ENCODE results near the gene COCH.

DNA sequence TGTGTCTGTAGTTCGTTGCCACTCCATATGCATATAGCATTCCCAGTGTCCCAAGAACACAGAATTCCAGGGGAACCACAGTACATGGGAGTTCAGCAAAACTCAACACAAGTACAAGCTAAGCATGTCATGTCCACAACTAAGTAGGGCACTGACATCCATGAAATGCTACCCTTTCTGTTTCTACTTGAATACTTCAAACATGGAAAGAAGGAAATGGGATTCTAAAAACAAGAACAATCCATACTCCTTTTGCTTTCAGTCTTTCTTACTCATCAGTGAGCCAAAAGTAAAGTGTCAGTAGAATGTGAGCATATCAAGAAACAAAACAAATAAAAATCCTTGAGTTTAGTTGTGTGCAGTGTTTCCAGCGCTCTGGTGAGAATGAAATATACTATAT is 36.0 kb upstream of the COCH start:
- TF ChIP-seq EZH2 (IDR thresholded peaks at IDR 0.05; ENCODE audit: low read depth): no peak
- TF ChIP-seq, protein P1, sequence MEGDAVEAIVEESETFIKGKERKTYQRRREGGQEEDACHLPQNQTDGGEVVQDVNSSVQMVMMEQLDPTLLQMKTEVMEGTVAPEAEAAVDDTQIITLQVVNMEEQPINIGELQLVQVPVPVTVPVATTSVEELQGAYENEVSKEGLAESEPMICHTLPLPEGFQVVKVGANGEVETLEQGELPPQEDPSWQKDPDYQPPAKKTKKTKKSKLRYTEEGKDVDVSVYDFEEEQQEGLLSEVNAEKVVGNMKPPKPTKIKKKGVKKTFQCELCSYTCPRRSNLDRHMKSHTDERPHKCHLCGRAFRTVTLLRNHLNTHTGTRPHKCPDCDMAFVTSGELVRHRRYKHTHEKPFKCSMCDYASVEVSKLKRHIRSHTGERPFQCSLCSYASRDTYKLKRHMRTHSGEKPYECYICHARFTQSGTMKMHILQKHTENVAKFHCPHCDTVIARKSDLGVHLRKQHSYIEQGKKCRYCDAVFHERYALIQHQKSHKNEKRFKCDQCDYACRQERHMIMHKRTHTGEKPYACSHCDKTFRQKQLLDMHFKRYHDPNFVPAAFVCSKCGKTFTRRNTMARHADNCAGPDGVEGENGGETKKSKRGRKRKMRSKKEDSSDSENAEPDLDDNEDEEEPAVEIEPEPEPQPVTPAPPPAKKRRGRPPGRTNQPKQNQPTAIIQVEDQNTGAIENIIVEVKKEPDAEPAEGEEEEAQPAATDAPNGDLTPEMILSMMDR (conservative IDR thresholded peaks at IDR 0.05): no peak
